GM18508 (cell line): Measurements from ENCODE around the gene LGMN.
"Not testable (repeated sequence)": the region's sequence is repeated elsewhere in the genome, so short reads cannot be mapped to it uniquely, and the experiment has no call there.

ENCODE experiments used
- ATAC-seq: cut with Tn5 transposase; IDR thresholded peaks from one replicate; pipeline ENCODE4 v1.9.1; 2021; ENCODE audit warnings: moderate number of reproducible peaks; ENCODE audit not compliant: insufficient read depth, unreplicated experiment

LGMN gene

DNA sequence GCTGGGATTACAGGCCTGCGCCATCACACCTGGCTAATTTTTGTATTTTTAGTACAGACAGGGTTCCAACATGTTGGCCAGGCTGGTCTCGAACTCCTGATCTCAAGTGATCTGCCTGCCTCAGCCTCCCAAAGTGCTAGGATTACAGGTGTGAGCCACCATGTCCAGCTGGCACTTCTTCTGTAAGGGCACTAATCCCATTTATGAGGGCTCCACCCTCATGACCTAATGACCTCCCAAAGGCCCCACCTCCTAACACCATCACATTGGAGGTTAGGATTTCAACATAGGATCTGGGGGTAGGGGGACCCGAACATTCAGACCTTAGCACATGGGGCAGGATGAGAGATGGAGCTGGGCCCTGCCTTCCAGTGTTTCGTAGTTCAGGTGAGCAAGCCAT, 68.1 kb downstream of the LGMN start:
- not testable (repeated sequence) for ATAC-seq

DNA sequence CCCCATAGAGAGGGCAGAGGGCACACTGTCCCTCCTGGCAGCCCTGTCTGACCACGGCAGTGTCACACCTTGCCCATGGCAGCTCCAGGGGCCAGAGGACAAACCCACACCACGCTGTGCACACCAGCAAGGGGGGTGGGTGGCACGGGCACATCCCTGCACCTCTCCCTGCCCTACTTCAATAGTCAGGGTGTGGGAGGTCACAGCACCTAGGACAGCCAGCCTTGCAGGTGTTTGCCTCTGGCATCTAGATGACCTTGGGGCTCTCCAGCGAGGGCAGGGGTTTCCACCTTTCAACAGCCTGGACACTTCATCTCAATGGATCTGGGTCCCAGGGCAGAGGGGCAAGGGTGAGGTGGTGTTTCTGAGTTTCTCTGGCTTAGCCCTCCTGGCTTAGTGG, 69.2 kb downstream of the LGMN start:
- ATAC-seq, result no peak

DNA sequence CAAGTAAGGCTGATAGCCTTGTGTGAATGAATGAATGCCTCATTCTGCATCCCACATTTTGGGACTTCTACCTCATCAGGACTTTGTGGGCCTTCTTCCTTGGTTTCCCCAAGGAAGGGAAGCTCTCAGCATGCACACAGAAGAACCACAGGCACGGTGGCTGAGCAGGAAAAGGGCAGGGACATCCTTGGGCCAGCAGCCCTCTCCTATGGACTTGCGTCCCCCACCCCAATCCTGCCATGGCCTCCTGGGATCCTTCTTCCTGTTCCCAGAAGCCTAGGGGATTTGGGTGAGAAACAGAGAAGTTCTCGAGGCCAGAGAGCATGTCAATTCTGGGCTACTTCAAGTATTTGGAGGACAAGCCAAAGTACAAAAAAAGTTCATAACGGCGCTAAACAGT, 69.7 kb downstream of the LGMN start:
- no peak for ATAC-seq

DNA sequence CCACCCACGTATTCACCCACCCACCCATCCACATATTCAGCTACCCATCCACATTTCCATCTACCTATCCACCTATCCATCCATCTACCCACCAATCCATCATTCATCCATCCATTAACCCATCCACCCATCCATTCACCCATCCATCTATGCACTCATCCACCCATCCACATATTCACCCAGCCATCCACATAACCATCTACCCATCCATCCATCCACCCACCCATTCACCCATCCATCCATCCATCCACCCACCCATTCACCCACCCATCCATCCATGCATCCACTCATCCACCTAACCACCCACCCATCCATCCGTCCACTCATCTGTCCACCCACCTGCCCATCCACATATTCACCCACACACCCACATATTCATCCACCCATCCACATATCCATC, 70.5 kb downstream of the LGMN start:
- ATAC-seq, result no peak

DNA sequence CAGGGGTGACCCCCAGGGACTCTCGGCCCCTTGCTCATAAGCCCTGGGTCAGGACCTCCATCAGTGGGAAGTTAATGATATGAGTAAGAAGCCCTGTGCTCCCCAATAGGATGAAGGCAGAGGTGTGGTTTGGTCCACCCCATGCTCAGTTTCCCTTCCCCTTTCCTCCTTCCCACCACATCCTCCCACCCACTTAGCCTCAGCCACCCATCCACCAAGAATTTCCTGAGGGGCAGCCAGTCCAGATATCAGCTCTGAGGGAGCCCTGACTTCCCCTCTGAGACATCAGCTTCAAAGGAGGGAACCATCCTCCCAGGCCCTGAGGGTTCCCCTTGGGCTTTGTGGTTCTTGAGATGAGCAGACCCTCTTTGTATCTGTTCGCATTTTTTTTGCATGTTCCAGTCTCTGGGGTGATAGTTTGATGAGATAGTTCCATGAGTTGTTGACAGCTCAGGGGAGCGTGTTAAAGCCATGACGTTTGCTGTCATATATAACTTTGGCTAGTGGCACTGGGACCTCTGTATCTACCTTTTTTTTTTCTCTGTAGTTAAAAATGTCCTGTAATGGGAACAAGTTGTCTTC, 71.2 kb downstream of the LGMN start:
- peak; percentile 57 for ATAC-seq

DNA sequence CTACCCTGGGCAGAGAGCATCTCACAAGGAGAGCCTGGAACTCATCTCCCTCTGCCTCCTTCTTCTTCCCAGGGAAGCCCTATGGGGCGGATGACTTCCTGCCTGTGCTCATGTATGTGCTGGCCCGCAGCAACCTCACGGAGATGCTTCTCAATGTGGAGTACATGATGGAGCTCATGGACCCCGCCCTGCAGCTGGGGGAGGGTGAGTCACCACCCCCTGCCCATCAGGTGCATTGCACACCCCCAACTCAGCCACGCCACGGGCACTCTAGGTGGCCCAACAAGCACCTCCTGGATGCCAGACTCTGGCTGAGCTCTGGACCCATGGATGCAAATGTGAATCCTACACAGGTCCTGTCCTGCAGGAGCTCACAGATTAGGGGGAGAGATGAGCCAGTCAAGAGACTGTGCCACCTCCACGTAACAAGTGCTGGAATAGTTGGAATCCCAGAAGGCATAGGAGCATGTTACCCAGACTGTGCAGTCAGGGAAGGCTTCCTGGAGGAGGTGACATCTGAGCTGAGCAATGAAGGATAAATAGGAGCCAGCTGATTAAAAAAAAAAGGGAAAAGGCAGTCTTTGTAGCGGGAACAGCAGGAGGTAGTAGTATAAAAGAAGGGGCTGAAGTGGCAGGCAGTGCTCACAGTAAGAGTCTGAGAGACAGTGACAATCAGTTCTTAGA, 71.9 kb downstream of the LGMN start:
- ATAC-seq, result no peak

DNA sequence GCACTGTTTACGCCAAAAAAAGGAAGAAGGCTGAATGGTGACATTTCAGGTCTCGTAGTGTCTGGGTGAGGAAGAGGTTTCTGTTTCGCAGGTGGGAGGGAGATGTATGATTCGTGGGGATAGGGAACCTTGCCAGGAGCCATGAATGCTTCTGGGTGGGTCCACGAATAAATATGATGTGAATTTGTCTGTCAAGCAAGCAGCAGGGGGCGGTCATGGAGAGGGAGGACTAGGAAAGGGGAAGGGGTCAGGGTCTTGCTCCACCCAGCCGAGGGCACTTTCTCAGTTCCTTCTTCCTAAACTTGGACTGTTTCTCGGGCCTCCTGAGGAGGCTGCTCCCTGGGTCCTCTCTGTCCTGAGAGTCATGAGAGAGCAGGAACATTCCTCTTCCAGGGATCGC, 72.5 kb downstream of the LGMN start:
- no peak for ATAC-seq

DNA sequence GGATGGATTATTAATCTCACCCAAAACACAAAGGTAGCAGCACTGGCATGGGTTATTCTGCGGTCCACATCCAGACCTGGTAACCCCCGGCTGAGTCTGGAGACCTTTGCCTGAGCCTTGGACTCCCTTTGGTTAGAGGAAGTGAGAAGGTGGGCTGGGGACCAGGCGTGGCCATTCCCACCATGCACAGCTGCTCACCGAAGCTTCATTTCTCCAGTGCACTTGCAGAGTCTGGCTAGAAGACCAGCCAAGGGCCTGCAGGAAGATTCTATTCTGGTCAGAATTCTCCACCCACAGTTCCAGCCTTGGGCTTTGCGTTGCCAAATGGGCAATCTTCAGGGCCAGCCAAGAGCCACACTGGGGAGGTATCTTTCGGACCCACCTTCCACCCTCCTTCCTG, 73.0 kb downstream of the LGMN start:
- ATAC-seq, result no peak

DNA sequence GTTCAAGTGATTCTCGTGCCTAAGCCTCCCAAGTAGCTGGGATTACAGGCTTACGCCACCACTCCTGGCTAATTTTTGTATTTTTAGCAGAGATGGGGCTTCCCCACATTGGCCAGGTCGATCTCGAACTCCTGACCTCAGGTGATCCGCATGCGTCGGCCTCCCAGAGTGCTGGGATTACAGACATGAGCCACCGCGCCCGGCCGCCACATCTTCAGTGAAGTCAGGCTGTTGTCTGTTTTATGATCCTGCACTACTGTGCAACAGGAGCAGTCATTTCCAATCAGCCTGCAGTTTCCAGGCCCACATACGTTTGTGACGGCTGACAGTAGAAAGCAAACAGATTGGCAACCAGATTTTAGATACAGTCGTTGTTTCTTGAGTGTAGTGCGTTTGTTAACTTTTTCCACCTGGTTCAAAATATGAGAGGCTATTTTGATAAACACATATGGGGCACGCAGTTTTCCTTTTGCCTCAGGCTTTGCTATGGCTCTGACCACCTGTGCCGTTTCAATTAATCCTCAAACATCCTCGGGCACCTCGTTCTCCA, 74.8 kb downstream of the LGMN start:
- ATAC-seq, result no peak

DNA sequence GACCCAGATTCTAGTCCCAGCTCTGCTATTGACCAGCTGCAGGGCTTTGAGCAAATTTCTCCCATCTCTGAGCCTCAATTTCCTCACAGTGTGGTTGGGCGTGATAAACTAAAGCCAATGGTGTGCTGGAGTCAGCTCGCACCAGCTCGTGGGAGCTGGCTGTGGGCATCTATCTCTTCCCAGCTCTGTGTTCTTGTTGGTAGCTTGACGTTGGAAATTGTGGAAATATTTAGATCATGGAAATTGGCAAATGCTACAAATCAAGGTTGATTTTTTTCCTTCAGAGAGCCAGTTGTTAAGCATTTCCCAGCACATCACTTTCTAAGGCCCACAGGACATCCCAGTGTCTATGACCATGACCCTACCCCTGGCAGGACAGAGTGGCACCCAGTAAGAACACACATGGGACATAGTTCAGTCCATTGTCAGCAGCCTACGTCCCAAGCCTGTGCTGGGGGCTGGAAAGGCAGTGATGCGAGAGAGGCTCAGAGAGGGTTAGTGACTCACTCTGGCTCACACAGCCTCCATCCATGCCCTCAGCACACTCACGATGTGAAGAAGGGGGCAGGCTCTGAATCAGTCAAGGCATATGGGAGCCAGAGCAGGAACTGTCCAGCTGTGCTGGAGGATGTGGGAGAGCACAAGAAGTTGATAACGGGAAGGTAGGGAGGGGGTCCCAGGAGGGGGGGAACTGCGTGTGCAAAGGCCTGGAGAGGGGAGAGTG, 77.6 kb downstream of the LGMN start:
- no peak for ATAC-seq

DNA sequence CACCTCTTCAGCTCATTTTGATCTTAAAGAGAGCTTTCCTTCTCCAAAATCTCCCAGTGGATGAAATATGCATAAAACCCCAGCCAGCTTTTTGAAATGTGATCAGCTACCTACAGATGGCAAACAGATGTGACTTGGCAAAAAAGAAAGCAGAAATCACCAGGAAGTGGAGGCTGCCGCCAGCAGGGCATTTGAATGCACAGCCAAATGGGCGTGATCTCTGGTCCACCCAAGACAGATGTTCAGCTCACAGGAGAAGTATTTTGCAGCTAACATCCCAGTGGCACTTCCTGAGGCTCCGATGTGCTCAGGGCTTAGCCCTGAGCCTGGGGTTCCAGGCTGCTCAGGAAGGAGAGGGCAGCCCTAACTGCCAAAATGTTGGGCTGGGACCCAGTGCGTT, 78.3 kb downstream of the LGMN start:
- no peak for ATAC-seq

DNA sequence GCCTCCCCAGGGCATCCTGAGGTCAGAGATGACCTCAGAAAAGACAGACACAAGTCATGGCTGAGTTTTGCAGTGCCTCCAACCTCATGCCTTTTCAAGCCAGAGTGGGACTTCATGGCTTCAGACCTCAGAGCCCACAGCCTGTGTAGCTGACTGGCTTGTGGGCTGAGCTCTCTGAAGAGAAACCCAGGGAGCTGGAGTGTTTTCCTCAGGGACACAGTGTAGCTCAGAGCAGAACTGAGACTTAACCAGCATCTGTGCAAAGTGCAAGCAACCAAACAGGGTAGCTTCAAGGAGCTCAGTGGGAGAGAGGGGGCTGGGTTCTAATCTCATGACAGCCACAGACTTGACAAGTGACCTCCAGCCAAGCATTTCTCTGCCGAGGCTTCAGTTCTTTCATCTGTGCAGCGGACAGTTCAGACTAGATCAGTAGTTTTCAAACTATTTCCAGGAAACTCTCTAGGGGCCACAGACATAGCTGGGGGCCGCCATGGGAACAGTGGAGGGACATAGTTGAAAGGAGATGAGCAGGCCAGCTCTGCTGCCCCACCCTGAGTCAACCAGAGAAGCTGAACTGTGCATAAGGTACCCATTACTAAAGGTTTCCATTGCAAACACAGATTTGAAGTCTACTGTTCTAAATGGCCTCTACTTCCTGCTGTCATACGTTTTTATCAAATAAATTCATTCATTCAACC, 80.0 kb downstream of the LGMN start:
- ATAC-seq, result no peak

DNA sequence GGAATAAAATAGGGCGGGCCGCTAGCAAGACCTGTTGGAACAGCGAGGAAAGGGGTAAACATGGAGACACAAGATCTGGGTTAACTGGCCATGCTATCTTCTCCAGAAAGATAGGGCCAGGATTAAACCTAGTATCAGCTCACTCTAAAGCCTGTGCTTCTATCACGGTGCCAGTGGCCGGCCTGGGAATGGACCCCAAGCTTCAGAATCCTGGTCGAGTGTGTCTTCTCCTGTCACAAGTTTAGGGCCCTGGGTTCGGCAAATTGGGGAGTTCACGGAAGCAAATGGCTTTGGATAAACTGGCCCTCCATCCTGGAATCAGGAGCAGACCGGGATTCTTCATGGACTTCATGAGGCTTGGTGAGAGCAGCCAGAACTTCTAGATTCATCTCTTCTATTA, 82.2 kb downstream of the LGMN start:
- no peak for ATAC-seq

DNA sequence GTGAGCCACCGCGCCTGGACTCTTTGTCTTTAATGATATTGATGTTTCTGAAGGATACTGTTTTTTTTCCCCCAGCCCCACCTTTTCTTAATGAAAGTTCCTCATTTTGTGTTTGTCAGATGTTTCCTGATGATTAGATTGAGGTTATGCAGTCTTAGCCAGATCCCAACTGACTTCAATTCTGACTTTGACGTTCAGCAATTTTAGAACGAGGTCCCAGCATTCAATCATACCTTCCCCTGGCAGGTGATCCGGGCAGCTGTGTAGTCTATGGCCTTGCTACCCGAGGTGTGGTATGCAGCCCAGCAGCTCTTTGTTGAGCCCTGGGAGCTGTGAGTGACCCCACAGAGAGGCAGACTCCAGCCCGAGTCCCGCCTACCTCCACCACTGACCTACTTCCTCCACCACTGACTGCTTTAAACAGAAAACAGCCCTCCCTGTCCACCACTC, 82.7 kb downstream of the LGMN start:
- no peak for ATAC-seq

DNA sequence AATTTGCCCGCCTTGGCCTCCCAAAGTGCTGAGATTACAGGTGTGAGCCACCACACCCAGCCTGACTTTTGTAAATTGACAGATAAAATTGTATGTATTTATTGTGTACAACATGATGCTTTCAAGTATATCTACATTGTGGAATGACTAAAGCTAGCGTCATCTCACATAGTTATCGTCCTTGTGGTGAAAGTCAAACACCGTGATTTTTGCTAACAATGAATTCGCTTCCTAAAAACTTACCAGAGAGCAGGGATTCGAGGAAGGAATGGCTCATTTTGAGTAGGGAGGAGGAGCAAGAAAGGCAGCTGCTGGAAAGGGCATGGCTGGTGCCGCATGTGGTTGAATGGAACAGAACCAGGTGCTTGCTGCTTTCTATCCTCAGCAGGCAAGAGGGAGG, 85.4 kb downstream of the LGMN start:
- no peak for ATAC-seq

DNA sequence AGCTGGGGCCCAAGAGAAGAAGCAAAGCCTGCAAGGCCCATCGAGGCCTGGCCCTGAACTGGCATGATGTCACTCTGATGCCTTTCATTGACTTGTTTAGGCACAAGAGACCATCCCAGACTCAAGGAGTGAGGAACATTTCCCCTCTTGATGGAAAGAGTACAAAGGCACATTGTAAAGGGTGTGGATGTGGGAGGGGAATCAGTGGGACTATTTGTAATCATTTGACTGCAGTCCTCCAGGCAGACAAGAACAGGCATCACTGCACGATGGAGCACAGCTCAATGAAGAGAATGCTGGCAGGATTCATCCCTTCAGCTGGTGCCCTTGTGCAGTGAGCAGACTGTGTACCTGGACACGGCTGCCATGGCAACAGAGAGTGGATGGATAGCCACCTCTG, 87.9 kb downstream of the LGMN start:
- no peak for ATAC-seq

DNA sequence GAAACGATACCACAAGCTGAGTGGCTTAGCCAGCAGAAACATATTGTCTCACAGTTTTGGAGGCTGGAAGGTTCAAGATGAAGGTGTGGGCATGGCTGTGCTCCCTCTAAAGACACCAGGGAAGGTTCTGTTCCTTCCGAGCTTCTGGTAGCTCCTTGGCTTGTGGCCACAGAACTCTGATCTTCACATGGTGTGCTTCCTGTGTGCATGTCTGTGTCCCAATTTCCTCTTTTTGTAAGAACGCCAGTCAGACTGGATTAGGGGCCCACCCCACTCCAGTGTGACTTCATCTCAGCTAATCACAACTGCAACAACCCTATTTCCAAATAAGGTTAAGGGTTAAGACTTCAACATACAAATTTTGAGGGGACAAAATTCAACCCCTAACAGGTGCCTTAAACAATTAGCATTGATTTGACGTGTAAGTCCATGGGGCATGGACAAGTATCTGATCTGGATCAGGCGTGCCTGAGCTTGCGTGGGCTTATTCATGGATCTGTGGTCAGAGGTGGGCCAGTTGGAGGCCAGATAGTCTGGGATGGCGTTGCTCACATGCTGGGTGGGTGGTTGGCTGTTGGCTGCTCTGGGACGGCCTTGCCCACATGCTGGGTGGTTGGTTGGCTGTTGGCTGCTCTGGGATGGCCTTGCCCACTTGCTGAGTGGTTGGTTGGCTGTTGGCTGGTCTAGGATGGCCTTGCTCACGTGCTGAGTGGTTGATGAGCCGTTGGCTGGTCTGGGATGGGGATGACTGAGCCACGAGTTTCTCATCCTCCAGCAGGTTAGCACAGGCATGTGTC, 88.5 kb downstream of the LGMN start:
- no peak for ATAC-seq

DNA sequence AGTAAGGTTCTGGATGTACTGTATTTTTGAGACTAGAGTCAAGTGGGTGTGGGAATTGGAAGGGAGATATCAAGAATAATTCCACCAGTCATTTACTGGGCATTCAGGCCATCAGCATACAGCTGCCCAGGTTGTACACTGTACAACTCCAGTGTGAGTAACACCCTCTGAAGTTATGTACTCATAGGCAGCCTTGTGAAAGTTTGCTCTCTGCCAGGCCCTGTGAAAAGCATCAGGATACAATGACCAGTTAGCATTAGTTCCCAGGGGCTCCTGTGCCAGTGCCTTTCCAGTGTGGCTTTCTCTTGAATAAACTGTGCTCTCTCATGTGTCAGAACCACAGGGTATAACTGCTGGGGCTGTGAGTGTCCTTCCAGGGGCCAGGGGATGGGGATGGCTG, 89.7 kb downstream of the LGMN start:
- no peak for ATAC-seq

DNA sequence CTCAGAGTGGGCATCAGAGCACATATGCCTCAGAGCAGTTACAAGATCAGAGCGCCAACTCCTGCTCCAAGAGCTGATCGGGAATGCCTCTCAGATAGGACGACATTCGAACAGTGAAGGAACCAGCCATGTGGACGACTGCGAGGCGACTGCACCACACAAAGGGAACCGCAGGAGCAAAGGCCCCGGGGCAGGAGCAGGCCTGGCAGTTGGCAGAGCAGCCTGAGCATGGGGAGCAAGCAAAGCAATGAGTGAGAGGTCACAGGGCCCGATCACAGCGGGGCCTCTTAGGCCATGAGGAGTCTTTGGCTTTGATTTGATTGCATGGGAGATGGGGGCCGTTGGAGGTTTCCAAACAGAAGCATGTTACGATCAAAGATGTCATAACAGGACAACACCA, 90.3 kb downstream of the LGMN start:
- no peak for ATAC-seq

DNA sequence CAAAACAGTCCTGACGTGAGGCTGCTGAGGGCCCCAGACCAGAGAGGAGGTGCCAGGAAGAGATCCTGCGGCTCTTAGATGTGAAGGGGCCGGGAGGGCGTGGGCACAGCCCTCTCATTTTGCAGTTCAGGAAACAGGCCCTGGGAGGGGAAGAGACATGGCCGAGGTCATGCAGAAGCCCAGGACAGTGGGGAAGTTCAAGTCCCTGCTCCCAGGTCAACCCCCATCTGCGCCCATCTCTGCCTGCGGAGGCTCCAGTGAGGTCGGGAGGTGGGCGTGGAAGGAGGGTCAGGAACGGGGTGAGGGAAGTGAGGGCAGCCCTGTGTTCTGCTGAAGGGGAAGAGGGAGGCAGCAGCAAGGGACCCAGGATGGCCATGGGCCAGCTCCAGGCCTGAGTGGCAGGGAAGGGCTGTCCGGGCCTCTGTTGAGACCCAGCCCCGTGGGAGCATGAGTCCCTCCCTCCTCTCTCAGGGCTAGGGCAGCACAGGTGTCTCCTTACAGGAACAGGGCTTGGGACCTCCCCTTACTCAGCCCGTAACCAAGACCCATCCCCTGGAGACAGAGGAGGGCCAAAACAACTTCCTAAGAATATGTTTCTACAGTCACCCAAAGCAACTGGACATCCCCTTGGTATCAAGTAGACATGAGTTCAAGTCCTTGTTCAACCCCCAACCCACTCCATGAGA, 90.8 kb downstream of the LGMN start:
- ATAC-seq, result no peak
